MM.1S (cell line): ENCODE results near the gene UCP2.

Source experiments
- DNase-seq: peaks from one replicate; pipeline ENCODE4 v3.0.0-alpha.2; 2015
- H2AFZ ChIP-seq: fragments of 300-600 bp; sonication (generic); 2 replicates; pipeline ENCODE4 v1.6.0; 2016; ENCODE audit warnings: antibody characterized with exemption, low read length
- H3F3A ChIP-seq: fragments of 300-600 bp; sonication (generic); 2 replicates; pipeline ENCODE4 v1.6.1; 2016; ENCODE audit warnings: mild to moderate bottlenecking, antibody characterized with exemption, low read length, moderate library complexity, mixed read lengths; ENCODE audit not compliant: insufficient read depth
- H3K27ac ChIP-seq: fragments of 300-600 bp; sonication (generic); 2 replicates; pipeline ENCODE4 v1.5.1; 2016; ENCODE audit warnings: mild to moderate bottlenecking, low read length
- H3K27me3 ChIP-seq: fragments of 300-600 bp; sonication (generic); replicated peaks from 2 replicates; pipeline ENCODE4 v1.6.0; 2016; ENCODE audit warnings: low read length; ENCODE audit not compliant: insufficient read depth
- H3K36me3 ChIP-seq: fragments of 300-600 bp; sonication (generic); replicated peaks from 2 replicates; pipeline ENCODE4 v1.6.1; 2016; ENCODE audit warnings: mild to moderate bottlenecking, low read length, mixed read lengths; ENCODE audit not compliant: insufficient read depth
- H3K4me1 ChIP-seq: fragments of 300-600 bp; sonication (generic); 2 replicates; pipeline ENCODE4 v1.6.1; 2016; ENCODE audit warnings: low read length, mixed read lengths
- H3K4me2 ChIP-seq: fragments of 300-600 bp; sonication (generic); 2 replicates; pipeline ENCODE4 v1.6.0; 2016; ENCODE audit warnings: low read depth, low read length
- H3K4me3 ChIP-seq: fragments of 300-600 bp; sonication (generic); 2 replicates; pipeline ENCODE4 v1.5.1; 2016; ENCODE audit warnings: low read length, mixed read lengths
- H3K79me2 ChIP-seq: fragments of 300-600 bp; sonication (generic); 2 replicates; pipeline ENCODE4 v1.6.1; 2016; ENCODE audit warnings: mixed run types, low read length, mixed read lengths
- H3K9ac ChIP-seq: fragments of 300-600 bp; sonication (generic); 2 replicates; pipeline ENCODE4 v1.6.1; 2016; ENCODE audit warnings: low read length, mixed read lengths
- H3K9me2 ChIP-seq: fragments of 300-600 bp; sonication (generic); replicated peaks from 2 replicates; pipeline ENCODE4 v1.6.1; 2016; ENCODE audit warnings: mild to moderate bottlenecking, low read length, mixed read lengths; ENCODE audit not compliant: insufficient read depth
- H3K9me3 ChIP-seq: fragments of 300-600 bp; sonication (generic); replicated peaks from 2 replicates; pipeline ENCODE4 v1.6.1; 2016; ENCODE audit warnings: mild to moderate bottlenecking, low read length, mixed read lengths; ENCODE audit not compliant: insufficient read depth
- H4K20me1 ChIP-seq: fragments of 300-600 bp; sonication (generic); 2 replicates; pipeline ENCODE4 v1.6.1; 2016; ENCODE audit warnings: mild to moderate bottlenecking, low read length, moderate library complexity, mixed read lengths; ENCODE audit not compliant: insufficient read depth
- CTCF ChIP-seq: fragments of 300-600 bp; sonication (generic); IDR thresholded peaks from 2 replicates; pipeline ENCODE4 v1.5.1; 2016; ENCODE audit warnings: antibody characterized with exemption, low read length, mixed read lengths
- EZH2 ChIP-seq: fragments of 300-600 bp; sonication (generic); optimal IDR thresholded peaks from 2 replicates; pipeline ENCODE3; 2017; ENCODE audit warnings: low read depth, mild to moderate bottlenecking, antibody characterized with exemption, low read length, mixed read lengths
- EZH2phosphoT487 ChIP-seq: fragments of 300-600 bp; sonication (generic); IDR thresholded peaks from 2 replicates; pipeline ENCODE4 v1.6.1; 2018; ENCODE audit warnings: antibody characterized with exemption, low read length

The UCP2 gene

GRCh38 chr11:73949912-73950311, 32.7 kb downstream of the UCP2 start:
- Histone ChIP-seq H3K4me2 (no peak overlapping the region), H3K79me2 (no peaks in the 10 kb centered on the region), H3K27ac (no peak overlapping the region), H3K27me3 (no peaks in the 10 kb centered on the region), H3K4me3 (no peak overlapping the region), H3K9ac (no peak overlapping the region), H4K20me1 (no peaks in the 10 kb centered on the region), H3K9me3 (no peaks in the 10 kb centered on the region), H2AFZ (no peak overlapping the region), H3F3A (no peaks in the 10 kb centered on the region), H3K9me2 (no peaks in the 10 kb centered on the region), H3K4me1 (no peaks in the 10 kb centered on the region), H3K36me3 (no peaks in the 10 kb centered on the region)
- TF ChIP-seq EZH2phosphoT487 (no peak), CTCF (no peak), EZH2 (no peak)
- no peak for DNase-seq

GRCh38 chr11:73949246-73949645, 33.4 kb downstream of the UCP2 start:
- Histone ChIP-seq H3K9ac (no peak overlapping the region), H3K27ac (no peak overlapping the region), H3K4me2 (no peak overlapping the region), H4K20me1 (no peaks in the 10 kb centered on the region), H3K9me2 (no peaks in the 10 kb centered on the region), H3K4me3 (no peak overlapping the region), H3K36me3 (no peaks in the 10 kb centered on the region), H3K27me3 (no peaks in the 10 kb centered on the region), H2AFZ (no peak overlapping the region), H3K9me3 (no peaks in the 10 kb centered on the region), H3F3A (no peaks in the 10 kb centered on the region), H3K79me2 (no peaks in the 10 kb centered on the region), H3K4me1 (no peaks in the 10 kb centered on the region)
- no peak for DNase-seq
- no peak for TF ChIP-seq EZH2phosphoT487

- no peaks in the 10 kb centered on the region for H3K9me2 ChIP-seq
- no peak overlapping the region for H3K9ac ChIP-seq
- no peaks in the 10 kb centered on the region for H3K9me3 ChIP-seq
- H3K36me3 ChIP-seq, result no peaks in the 10 kb centered on the region
- no peaks in the 10 kb centered on the region for H4K20me1 ChIP-seq
- no peak for DNase-seq
- no peaks in the 10 kb centered on the region for H3K27me3 ChIP-seq
- H2AFZ ChIP-seq, result no peak overlapping the region
- no peak overlapping the region for H3K27ac ChIP-seq
- H3K79me2 ChIP-seq, result no peaks in the 10 kb centered on the region
- H3K4me2 ChIP-seq, result no peak overlapping the region
- no peak for TF ChIP-seq CTCF
- no peak for TF ChIP-seq EZH2phosphoT487
- TF ChIP-seq EZH2, result no peak
- H3F3A ChIP-seq, result no peaks in the 10 kb centered on the region
- H3K4me1 ChIP-seq, result no peaks in the 10 kb centered on the region
- H3K4me3 ChIP-seq, result no peak overlapping the region
Observed at GRCh38 chr11:73946798-73947458, 35.7 kb downstream of the UCP2 start.

GRCh38 chr11:73945396-73945795, 37.2 kb downstream of the UCP2 start:
- Histone ChIP-seq H3K9me2 (no peaks in the 10 kb centered on the region), H2AFZ (no peak overlapping the region), H3K4me3 (no peak overlapping the region), H4K20me1 (no peaks in the 10 kb centered on the region), H3K4me1 (no peaks in the 10 kb centered on the region), H3K27me3 (no peaks in the 10 kb centered on the region), H3F3A (no peaks in the 10 kb centered on the region), H3K36me3 (no peaks in the 10 kb centered on the region), H3K79me2 (no peaks in the 10 kb centered on the region), H3K9ac (no peak overlapping the region), H3K9me3 (no peaks in the 10 kb centered on the region), H3K4me2 (no peak overlapping the region), H3K27ac (no peak overlapping the region)
- DNase-seq, result no peak
- TF ChIP-seq EZH2phosphoT487 (no peak), CTCF (no peak), EZH2 (no peak)
